GM12873 (cell line): Measurements from ENCODE around the gene ACTL10.

Experiments used
- CTCF ChIP-seq: IDR thresholded peaks from 2 replicates; pipeline ENCODE4 v1.5.1; 2012; ENCODE audit warnings: low read depth, mild to moderate bottlenecking, moderate library complexity, low read length, control low read depth; ENCODE audit not compliant: insufficient read depth; ENCODE audit errors: missing control alignments

Gene ACTL10

GRCh38 chr20:33697129-33697528, 30.4 kb downstream of the ACTL10 start:
- no peak for TF ChIP-seq CTCF

- no peak for TF ChIP-seq CTCF
These were observed 35.1 kb downstream of the ACTL10 start for GRCh38 chr20:33701629-33702450.

- TF ChIP-seq CTCF = no peak
These were observed 36.1 kb downstream of the ACTL10 start for GRCh38 chr20:33702861-33703260.

DNA sequence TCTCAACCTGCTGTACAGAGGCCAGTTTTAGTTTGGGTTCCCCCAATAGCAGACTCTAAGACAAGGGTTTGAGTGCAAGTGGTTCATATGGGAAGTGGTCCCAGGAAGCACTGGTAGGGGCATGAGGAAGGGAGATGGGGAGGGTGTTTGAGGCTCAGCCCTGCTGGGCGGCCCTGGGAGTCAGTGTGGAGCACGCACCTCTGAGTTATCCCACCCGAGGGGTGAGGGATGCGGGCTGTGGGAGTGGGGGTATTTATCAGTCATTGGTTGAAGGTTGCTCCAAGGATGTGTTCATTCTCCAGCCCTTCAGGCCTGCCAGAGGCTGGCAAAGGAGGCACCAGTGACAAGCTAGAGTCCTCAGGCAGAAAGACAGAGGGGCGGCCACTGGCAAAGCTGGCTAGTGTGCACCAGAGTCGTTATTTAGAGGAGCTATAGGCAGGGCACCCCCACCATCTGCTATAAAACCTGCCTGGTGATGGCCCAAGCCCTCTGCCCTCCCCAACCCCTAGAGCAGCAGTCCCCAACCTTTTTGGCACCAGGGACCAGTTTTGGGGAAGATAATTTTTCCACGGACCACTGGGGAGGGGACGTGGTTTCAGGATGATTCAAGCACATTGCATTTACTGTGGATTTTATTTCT, 36.9 kb downstream of the ACTL10 start:
- TF ChIP-seq CTCF = no peak

DNA sequence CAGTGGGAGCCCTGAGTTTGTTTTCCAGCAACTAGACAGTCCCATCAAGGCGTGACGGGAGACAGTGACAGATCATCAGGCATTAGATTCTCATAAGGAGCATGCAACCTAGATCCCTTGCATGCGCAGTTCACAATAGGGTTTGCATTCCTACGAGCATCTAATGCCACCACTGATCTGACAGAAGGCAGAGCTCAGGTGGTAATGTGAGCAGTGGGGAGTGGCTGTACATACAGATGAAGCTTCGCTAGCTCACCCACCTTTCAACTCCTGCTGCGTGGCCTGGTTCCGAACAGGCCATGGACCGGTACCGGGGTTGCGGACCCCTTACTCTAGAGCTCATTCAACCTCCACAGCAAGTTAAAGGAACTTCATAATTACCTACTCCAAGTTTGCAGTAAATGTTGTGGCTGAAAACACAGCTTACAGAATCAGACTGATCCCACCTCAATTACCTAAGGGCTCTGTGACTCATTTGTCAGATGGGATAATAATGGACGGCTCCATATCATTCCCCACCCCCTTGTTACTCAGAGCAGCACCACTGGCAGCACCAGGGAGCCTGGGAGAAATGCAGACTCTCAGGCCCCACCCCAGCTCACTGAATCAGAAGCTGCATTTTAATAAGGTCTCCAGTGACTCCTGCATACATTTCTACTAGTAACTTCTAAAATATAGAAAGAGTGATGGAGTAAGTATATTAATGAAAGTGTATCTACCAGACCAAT, 37.6 kb downstream of the ACTL10 start:
- no peak for TF ChIP-seq CTCF

DNA sequence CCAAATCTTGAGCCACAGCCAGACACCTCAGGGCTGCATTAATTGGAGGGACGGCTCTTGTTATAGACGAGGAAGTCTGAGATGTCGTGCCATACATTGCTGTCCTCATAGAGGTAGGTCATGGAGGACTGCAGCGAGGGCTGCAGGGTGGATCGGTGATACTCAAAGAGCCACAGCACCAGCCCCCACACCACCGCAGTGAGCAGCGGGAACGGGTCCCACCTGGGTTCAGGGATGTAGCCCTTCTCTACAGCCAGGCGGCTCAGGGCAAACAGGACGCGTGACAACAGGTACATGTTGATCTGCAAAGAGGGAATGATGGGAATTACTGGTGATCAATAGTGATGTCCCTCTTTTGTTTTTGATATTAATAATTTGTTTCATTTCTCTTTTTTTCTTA, 40.9 kb downstream of the ACTL10 start:
- TF ChIP-seq CTCF = no peak

- no peak for TF ChIP-seq CTCF
These were observed 42.7 kb downstream of the ACTL10 start for GRCh38 chr20:33709398-33709797.
